22Rv1 (cell line): ENCODE results near the gene GRM8.

Experiments
- CTCF ChIP-seq: fragments of 450-650 bp; IDR thresholded peaks from 2 replicates; pipeline ENCODE4 v1.5.1; 2017; ENCODE audit warnings: mild to moderate bottlenecking
- ZFX ChIP-seq: fragments of 450-650 bp; IDR thresholded peaks from 2 replicates; pipeline ENCODE4 v1.6.1; 2017; ENCODE audit warnings: antibody characterized with exemption, borderline replicate concordance

GRCh38 chr7:126606331-126606730 lies 646.4 kb downstream of the GRM8 start:
- TF ChIP-seq CTCF (no peak), ZFX (no peak)
